Right lobe of liver (tissue), 6 donors: Measurements from ENCODE around the gene ARHGAP21. TPM values are rescaled to one million over a fixed set of nuclear protein-coding genes. Genes with fewer than 3 reads are reported as not detected.

Experiments
- ATAC-seq, 4 donors: fragments of 200-7000 bp; cut with Tn5 transposase; one replicate each; pipeline ENCODE4 v1.9.1; 2020; ENCODE audit warnings: mild to moderate bottlenecking in 4 of 4, moderate library complexity in 4 of 4
- DNase-seq, 3 donors: peaks; one replicate each; pipeline ENCODE4 v3.0.0-alpha.2; 2020
- H3K27ac ChIP-seq, 3 donors: fragments of 200-600 bp; one replicate each; pipeline ENCODE4 v1.8.0; 2022
- H3K27me3 ChIP-seq, 2 donors: fragments of 200-600 bp; one replicate each; pipeline ENCODE4 v1.8.0; 2022
- H3K36me3 ChIP-seq, 4 donors: fragments of 200-600 bp; sonication (generic) in 1 of 4; one replicate each; pipeline versions ENCODE4 v1.5.1 to v1.8.0; 2017 to 2022; ENCODE audit warnings: control low read depth in 1 of 4
- H3K4me1 ChIP-seq, 4 donors: fragments of 200-600 bp; sonication (generic) in 1 of 4; one replicate each; pipeline versions ENCODE4 v1.5.1 to v1.8.0; 2017 to 2022; ENCODE audit warnings: control low read depth in 1 of 4
- H3K4me3 ChIP-seq, 3 donors: fragments of 200-600 bp; one replicate each; pipeline ENCODE4 v1.8.0; 2022
- H3K9me3 ChIP-seq, 4 donors: fragments of 200-600 bp; sonication (generic) in 1 of 4; one replicate each; pipeline versions ENCODE4 v1.5.1 to v1.8.0; 2017 to 2022; ENCODE audit warnings: control low read depth in 1 of 4
- POLR2A ChIP-seq: fragments of 450-650 bp; IDR thresholded peaks from one replicate; pipeline ENCODE4 v1.6.1; 2017; ENCODE audit warnings: antibody characterized with exemption, mild to moderate bottlenecking
- WGBS: methylation state at CpG from one replicate; pipeline ENCODE4 v1.1.6; 2018; ENCODE audit warnings: low coverage, low lambda C conversion rate; ENCODE audit not compliant: insufficient coverage; ENCODE audit errors: missing lambda C conversion rate; 5-methylcytosine and 5-hydroxymethylcytosine counted together
- intact Hi-C, 2 donors: fragments of 100-400 bp; cut with DNase I; formaldehyde crosslinking; loops; one replicate each; pipeline versions ENCODE4 v1.11.2 to v1.14.1; 2022
- total RNA-seq, 6 experiments: library from RNA; depleted of rRNA in 2 of 6; stranded (reverse); fragments of >200 nt in 2 of 6; fragmentation: NEBNext Ultra II Directional in 3 of 6; extraction: Animal tissue kit (Norgen Biotek cat#: 25700) in 3 of 6; gene quantifications; one replicate each; pipeline versions ENCODE4 v1.1.0 to v1.2.4, GENCODE V29; 2016 to 2023
- TF ChIP-seq, protein P1 (sequence below), 4 donors: fragments of 200-600 bp in 3 of 4; fragments of 450-650 bp in 1 of 4; IDR thresholded peaks; one replicate each; pipeline versions ENCODE4 v1.5.1 to v1.8.0; 2016 to 2022; ENCODE audit warnings: antibody characterized with exemption in 4 of 4, mild to moderate bottlenecking in 2 of 4
- donor health status: DM: no; HTN: yes; CAD: no.
- donor health status: DM: no; HTN: no; CAD: no.
- donor health status: DM: no; HTN: no; CAD: no.
- donor health status: DM: no; HTN: yes; CAD: no.
- donor health status: DM: no; HTN: yes; CAD: no.

Gene ARHGAP21
- total RNA-seq, 6 experiments from 2014 or later: 27.6 to 47.1 (median 31.0) TPM

DNA sequence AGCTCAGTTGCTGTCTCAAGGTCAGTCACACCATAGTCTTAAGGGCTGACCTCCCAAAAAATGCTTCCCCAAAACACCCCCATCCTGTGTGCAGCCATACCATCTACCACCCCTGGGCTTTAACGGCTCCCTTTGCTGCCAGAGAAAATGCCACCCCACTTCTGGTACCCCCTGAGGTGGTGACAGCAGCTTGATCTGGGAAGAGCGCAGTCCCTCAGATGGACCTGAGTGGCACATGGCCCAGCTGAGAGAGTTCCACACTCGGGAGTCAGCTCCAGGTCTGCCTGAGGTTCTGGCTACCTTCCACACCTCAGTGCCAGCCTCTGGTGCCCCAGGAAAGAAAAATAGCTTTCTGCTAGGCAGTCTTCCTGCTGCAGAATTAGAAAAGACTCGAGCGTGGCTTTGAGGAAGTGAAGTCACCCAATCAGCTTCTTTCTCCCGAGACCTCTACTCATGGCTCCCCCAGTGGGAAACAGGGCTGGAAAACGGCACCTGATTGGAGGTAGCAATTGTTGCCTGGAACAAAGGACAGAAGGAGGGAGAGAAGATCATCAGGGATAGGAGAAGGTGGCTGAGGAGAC is 151.7 kb downstream of the ARHGAP21 start:
- no peak for DNase-seq
- no peak for ATAC-seq
- Histone ChIP-seq H3K9me3 (no peaks in the 10 kb centered on the region), H3K36me3 (no peaks in the 10 kb centered on the region), H3K4me3 (no peak overlapping the region), H3K4me1 (no peaks in the 10 kb centered on the region), H3K27ac (no peak overlapping the region), H3K27me3 (no peaks in the 10 kb centered on the region)
- 55% methylated on average over 7 of the region's 7 CpGs for WGBS
- no peak for TF ChIP-seq POLR2A
- TF ChIP-seq, protein P1, sequence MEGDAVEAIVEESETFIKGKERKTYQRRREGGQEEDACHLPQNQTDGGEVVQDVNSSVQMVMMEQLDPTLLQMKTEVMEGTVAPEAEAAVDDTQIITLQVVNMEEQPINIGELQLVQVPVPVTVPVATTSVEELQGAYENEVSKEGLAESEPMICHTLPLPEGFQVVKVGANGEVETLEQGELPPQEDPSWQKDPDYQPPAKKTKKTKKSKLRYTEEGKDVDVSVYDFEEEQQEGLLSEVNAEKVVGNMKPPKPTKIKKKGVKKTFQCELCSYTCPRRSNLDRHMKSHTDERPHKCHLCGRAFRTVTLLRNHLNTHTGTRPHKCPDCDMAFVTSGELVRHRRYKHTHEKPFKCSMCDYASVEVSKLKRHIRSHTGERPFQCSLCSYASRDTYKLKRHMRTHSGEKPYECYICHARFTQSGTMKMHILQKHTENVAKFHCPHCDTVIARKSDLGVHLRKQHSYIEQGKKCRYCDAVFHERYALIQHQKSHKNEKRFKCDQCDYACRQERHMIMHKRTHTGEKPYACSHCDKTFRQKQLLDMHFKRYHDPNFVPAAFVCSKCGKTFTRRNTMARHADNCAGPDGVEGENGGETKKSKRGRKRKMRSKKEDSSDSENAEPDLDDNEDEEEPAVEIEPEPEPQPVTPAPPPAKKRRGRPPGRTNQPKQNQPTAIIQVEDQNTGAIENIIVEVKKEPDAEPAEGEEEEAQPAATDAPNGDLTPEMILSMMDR (IDR thresholded peaks at IDR 0.05): no peak
- intact Hi-C loops: no loop called here

DNA sequence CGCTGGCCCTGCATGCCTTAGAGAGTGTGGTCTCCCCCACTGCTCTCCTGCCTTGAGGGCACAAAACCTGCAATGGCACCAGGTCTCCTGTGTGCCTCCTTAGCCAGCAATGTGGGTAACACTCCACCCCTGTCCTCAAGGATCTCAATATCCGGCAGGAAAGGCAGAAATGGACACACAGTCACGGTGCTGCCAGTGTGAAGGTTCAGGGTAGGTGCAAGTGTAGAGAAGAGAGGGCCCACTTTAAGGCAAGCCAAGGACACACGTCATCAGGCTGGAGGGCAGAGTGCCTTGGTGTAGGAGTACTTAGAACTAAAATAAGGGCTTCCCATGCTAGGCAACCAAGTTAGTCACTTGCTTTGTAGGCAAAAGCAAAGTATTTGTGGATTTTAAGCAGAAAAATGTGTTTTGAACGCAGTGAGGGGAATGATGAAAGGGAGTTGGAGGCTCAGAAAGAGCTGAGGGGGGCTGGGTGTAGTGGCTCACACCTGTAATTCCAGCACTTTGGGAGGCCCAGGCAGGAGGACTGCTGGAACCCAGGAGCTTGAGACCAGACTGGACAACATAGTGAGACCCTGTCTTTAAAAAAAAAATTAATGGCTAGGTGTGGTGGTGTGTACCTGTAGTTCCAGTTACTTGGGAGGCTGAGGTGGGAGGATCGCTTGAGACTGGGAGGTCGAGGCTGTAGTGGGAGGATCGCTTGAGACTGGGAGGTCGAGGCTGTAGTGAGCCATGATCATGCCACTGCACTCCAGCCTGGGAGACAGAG is 152.8 kb downstream of the ARHGAP21 start:
- H3K27ac ChIP-seq: no peak overlapping the region
- intact Hi-C loops: no loop called here
- no peak for TF ChIP-seq POLR2A
- TF ChIP-seq, protein P1 (IDR thresholded peaks at IDR 0.05): no peak
- no peaks in the 10 kb centered on the region for H3K4me1 ChIP-seq
- H3K27me3 ChIP-seq: no peaks in the 10 kb centered on the region
- no peak for DNase-seq
- no peaks in the 10 kb centered on the region for H3K36me3 ChIP-seq
- WGBS: 74% methylated on average over 6 of the region's 9 CpGs
- ATAC-seq: no peak
- no peaks in the 10 kb centered on the region for H3K9me3 ChIP-seq
- no peak overlapping the region for H3K4me3 ChIP-seq

DNA sequence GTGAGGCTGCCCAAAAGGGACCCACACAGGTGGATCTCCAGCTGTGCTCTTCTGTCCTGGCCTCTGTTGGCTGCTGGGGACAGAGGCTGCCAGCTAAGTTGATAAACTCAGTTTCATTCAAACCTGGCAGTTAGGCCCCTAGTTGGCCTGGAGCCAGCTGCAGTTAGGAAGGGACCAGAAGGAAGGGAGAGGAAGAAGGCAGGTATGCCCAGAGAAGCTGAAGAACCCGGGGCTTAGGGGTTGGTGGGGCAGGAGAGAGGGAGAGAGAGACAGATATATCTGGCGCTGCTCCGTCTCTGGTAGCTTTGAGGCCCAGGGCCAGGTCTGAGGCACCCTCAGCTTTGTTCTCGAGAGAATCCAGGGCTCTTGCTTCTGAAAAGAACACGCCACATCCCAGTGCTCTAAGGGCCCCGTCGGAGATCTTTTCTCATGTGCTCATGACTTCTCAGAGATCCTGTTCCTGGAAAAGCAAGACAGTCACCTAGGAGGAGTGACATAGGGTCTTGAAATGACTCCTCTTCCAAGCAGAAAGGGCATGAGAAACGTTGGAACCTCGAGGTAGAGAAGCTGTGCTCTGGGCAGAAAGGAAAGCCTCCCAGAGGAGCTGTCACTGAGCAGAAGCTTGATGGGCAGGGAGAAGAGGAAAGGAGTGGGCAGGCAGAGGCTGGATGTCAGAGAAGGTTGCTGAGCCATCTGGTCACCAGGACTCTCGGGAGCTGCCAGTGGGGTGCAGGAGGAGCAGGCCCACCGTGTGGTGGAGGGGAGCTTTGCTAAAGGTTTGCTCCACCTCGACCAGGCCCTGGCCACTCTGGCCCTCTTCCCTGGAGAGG is 153.6 kb downstream of the ARHGAP21 start:
- ATAC-seq (peak in 1 of 4 donors; percentile 27), DNase-seq (no peak)
- 65% methylated on average over 5 of the region's 12 CpGs for WGBS
- no peaks in the 10 kb centered on the region for H3K9me3 ChIP-seq
- intact Hi-C loops: no loop called here
- no peaks in the 10 kb centered on the region for H3K36me3 ChIP-seq
- H3K27ac ChIP-seq: no peak overlapping the region
- H3K27me3 ChIP-seq: no peaks in the 10 kb centered on the region
- no peaks in the 10 kb centered on the region for H3K4me1 ChIP-seq
- H3K4me3 ChIP-seq: no peak overlapping the region
- TF ChIP-seq, protein P1 (IDR thresholded peaks at IDR 0.05): no peak
- no peak for TF ChIP-seq POLR2A

DNA sequence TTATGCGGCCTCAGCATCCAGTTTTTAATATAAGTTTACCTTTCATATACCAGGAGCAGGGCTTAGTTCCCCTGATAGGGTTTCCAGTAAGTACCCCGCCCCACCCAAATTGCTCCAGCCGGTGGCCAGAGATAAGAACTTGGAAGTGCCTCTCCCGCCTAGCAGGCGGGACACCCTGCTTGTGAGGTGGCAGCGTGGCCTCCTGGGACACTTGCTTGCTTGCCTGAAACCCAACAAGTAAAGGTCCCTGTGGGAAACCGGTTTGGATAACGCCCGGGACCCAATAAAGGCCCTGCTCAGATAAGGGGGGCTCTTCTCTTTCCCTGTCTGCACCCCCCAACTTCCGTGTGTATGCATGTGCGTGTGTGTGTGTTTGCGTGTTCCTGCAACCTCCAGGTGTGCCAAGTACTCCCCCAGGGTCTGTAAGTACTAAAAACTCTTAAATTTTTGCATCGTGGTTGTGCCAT is 154.3 kb downstream of the ARHGAP21 start:
- H3K27ac ChIP-seq: no peak overlapping the region
- H3K4me1 ChIP-seq: no peaks in the 10 kb centered on the region
- no peaks in the 10 kb centered on the region for H3K27me3 ChIP-seq
- no peaks in the 10 kb centered on the region for H3K36me3 ChIP-seq
- no peak overlapping the region for H3K4me3 ChIP-seq
- 67% methylated on average over 1 of the region's 13 CpGs for WGBS
- TF ChIP-seq POLR2A: no peak
- TF ChIP-seq, protein P1 (IDR thresholded peaks at IDR 0.05): no peak
- intact Hi-C loops: no loop called here
- DNase-seq: no peak
- no peaks in the 10 kb centered on the region for H3K9me3 ChIP-seq
- ATAC-seq: no peak
